Type B pancreatic cell (in vitro differentiated cells): ENCODE data around the gene ATP11B. TPM values are rescaled to one million over a fixed set of nuclear protein-coding genes. Genes with fewer than 3 reads are reported as not detected.

Experiments
- DNase-seq: peaks from one replicate; pipeline ENCODE4 v3.0.0; 2021; ENCODE audit warnings: mixed read lengths; ENCODE audit not compliant: unreplicated experiment; ENCODE audit errors: extremely low spot score
- H3K27ac Mint-ChIP-seq: 2 replicates; pipeline ENCODE4 v1.8.0; 2021; ENCODE audit warnings: mild to moderate bottlenecking, mixed read lengths
- H3K27me3 Mint-ChIP-seq: 2 replicates; pipeline ENCODE4 v1.8.0; 2021; ENCODE audit warnings: mixed read lengths
- H3K36me3 Mint-ChIP-seq: 2 replicates; pipeline ENCODE4 v1.8.0; 2021; ENCODE audit warnings: mixed read lengths
- H3K4me1 Mint-ChIP-seq: one replicate; pipeline ENCODE4 v1.8.0; 2021; ENCODE audit warnings: mixed read lengths; ENCODE audit not compliant: unreplicated experiment
- H3K4me3 Mint-ChIP-seq: 2 replicates; pipeline ENCODE4 v1.8.0; 2021; ENCODE audit warnings: mild to moderate bottlenecking, mixed read lengths
- H3K9me3 Mint-ChIP-seq: 2 replicates; pipeline ENCODE4 v1.8.0; 2021; ENCODE audit warnings: mixed read lengths
- CTCF ChIP-seq: fragments of 200-600 bp; sonication (generic); conservative IDR thresholded peaks from 2 replicates; pipeline ENCODE4 v1.5.0; 2021; ENCODE audit warnings: antibody characterized with exemption, mild to moderate bottlenecking
- total RNA-seq: library from RNA; stranded (reverse); gene quantifications from 2 replicates; pipeline ENCODE4 v1.2.1, GENCODE V29; 2021; ENCODE audit warnings: low replicate concordance

ATP11B gene
- total RNA-seq, 1 donor from 2014 or later, result 73.4 TPM

- Mint-ChIP-seq H3K27ac (no peak overlapping the region), H3K4me1 (peaks cover 17% of the 10 kb centered on the region), H3K27me3 (no peaks in the 10 kb centered on the region), H3K9me3 (no peaks in the 10 kb centered on the region), H3K4me3 (peak overlapping the region; percentile 50), H3K36me3 (peaks cover 29% of the 10 kb centered on the region)
- TF ChIP-seq CTCF, result no peak
- DNase-seq, result no peak
Observed at GRCh38 chr3:182959474-182960350, 166.4 kb downstream of the ATP11B start.

DNA sequence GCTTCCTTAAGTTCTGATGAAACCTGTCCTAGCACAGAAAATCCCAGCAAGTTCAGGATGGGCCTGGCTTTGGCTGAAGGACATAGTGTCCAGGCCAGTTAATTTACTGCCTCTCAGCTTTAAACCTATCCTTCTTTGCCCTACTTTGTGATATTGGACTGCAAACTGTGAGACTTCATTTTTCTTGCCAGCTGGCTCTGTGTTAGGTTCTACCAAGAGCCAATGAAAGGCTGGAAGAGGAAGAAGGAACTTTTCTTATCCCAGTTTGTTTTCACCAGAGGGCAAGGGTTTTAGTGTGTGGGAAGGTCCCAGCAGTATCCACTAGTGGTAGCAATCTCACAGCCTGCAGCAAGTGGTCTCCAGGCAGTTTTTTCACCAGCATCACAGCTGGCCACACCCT is 168.9 kb downstream of the ATP11B start:
- peaks cover 24% of the 10 kb centered on the region for H3K36me3 Mint-ChIP-seq
- DNase-seq, result no peak
- TF ChIP-seq CTCF, result no peak
- H3K4me3 Mint-ChIP-seq, result no peak overlapping the region
- no peaks in the 10 kb centered on the region for H3K27me3 Mint-ChIP-seq
- H3K4me1 Mint-ChIP-seq, result peaks cover 24% of the 10 kb centered on the region
- no peaks in the 10 kb centered on the region for H3K9me3 Mint-ChIP-seq
- H3K27ac Mint-ChIP-seq, result no peak overlapping the region

GRCh38 chr3:182964179-182964578 is 170.9 kb downstream of the ATP11B start:
- no peaks in the 10 kb centered on the region for H3K27me3 Mint-ChIP-seq
- no peak for TF ChIP-seq CTCF
- H3K27ac Mint-ChIP-seq, result no peak overlapping the region
- no peak overlapping the region for H3K4me3 Mint-ChIP-seq
- DNase-seq, result no peak
- peaks cover 17% of the 10 kb centered on the region for H3K36me3 Mint-ChIP-seq
- no peaks in the 10 kb centered on the region for H3K9me3 Mint-ChIP-seq
- peaks cover 33% of the 10 kb centered on the region for H3K4me1 Mint-ChIP-seq

DNA sequence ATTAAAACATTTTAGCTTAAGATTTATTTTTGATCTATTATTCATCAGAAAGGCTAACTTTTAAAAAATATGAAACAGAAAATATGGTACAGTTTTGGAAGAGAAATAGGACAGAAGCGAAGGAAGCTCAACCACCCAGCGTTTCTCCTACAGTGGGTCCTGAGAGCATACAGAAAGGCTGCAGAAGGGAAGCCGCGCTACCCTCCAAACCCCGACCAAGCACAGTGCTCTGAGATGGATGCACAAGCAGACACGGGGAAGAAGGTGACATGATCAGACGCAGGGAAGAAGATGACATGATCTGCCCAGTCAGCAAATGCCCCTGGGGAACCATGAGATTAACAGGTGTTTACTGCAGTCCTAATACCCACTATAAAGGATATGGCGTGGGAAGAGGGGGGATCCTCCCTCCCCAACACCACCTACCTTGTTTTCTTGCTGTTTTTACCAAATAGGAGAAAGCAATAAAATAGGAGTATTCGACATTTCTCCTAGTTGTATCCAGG is 172.6 kb downstream of the ATP11B start:
- H3K9me3 Mint-ChIP-seq, result no peaks in the 10 kb centered on the region
- no peak for DNase-seq
- TF ChIP-seq CTCF, result no peak
- H3K4me1 Mint-ChIP-seq, result peaks cover 28% of the 10 kb centered on the region
- H3K27ac Mint-ChIP-seq, result no peak overlapping the region
- no peak overlapping the region for H3K4me3 Mint-ChIP-seq
- no peaks in the 10 kb centered on the region for H3K27me3 Mint-ChIP-seq
- peaks cover 8% of the 10 kb centered on the region for H3K36me3 Mint-ChIP-seq

DNA sequence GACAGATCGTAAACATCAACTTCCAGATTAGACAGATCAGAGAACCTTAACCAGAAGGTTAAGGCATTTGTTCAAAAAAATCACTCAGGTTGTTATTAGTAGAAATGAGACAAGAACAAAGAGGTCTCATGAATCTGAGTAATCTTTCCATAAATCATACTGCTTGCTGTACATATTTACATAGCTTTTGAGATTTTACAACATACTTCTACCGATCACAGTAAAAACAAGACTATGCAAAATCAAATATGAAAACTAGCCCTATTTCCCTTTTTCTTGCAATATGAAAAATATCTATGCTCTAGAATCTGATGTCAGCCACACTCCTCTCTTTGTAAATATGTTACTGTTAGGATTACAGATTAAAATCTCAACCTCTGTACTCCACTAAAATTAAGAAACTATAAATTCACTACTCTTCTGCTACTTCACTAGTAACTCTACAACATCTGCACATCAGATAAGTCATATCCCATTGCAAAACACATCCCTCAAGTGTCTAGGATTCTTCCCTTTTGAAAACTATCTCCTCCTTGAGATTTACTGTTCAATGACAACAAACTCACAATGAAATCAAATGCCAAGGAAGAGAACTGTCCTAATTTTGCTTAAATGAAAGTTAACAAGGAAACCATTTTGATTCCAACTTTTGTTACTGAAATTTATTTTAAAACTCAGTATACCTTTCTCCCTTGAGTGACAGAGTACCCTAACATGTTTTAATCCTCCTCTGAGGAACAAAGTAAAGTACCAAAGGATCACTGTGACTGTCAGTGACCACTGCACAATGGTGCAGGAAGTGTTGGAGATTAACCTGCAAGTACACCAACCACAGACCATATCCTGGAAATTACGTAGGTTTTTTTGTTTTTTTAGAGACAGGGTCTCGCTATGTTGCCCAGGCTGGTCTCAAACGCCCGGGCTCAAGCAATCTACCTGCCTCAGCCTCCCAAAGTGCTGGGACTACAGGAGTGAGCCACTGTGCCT is 174.2 kb downstream of the ATP11B start:
- no peaks in the 10 kb centered on the region for H3K27me3 Mint-ChIP-seq
- no peak overlapping the region for H3K27ac Mint-ChIP-seq
- peaks cover 9% of the 10 kb centered on the region for H3K36me3 Mint-ChIP-seq
- H3K4me1 Mint-ChIP-seq, result peaks cover 37% of the 10 kb centered on the region
- no peaks in the 10 kb centered on the region for H3K9me3 Mint-ChIP-seq
- H3K4me3 Mint-ChIP-seq, result no peak overlapping the region
- no peak for DNase-seq
- TF ChIP-seq CTCF, result no peak
